ENCODE measurements around the gene PTPRD.

The PTPRD gene

DNA sequence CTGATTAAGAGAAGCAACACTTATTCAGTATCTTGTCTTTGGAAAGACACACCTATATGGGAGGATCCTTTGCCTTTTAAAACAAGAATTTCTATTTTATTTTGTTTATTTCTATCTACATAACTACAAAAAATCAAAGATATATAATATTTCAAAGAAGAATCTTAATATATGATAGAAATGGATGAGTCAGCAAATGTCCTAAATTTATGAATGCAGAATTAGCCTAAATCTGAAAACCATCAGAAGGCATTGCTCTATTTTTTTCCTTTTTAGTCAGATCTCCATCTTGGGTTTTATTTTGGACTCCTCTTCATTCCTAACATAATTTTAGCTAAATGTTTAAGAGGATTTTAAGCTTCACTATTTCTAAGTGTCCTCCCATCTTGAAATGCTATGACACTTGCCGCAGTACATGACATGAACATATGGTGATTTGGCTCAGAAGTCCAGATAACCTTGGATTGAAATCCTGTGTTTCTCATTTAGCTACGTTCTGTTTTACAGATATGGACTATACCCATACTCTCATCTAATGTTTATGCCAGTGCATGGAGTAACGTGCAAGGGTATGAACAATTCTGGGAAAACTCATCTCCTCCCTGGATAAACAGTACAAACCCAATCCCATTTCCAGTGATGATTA is 1490.4 kb downstream of the PTPRD start:
- Histone ChIP-seq H2AFZ (ENCODE audit: low read depth) (no peak overlapping the region), H3K27ac (no peak overlapping the region), H4K20me1 (ENCODE audit: insufficient read depth) (no peaks in the 10 kb centered on the region), H3K79me2 (ENCODE audit: insufficient read depth, low read depth) (no peaks in the 10 kb centered on the region), H3K9ac (no peak overlapping the region), H3K27me3 (ENCODE audit: insufficient read depth, low read depth) (no peaks in the 10 kb centered on the region), H3K36me3 (ENCODE audit: insufficient read depth) (no peaks in the 10 kb centered on the region), H3K4me2 (no peak overlapping the region), H3K4me3 (IDR thresholded peaks at IDR 0.05; ENCODE audit: insufficient read depth, low read depth, low read length) (no peak overlapping the region), H3K4me1 (ENCODE audit: low read depth, poor library complexity, severe bottlenecking) (peaks cover 30% of the 10 kb centered on the region)
- TF ChIP-seq, protein P1, sequence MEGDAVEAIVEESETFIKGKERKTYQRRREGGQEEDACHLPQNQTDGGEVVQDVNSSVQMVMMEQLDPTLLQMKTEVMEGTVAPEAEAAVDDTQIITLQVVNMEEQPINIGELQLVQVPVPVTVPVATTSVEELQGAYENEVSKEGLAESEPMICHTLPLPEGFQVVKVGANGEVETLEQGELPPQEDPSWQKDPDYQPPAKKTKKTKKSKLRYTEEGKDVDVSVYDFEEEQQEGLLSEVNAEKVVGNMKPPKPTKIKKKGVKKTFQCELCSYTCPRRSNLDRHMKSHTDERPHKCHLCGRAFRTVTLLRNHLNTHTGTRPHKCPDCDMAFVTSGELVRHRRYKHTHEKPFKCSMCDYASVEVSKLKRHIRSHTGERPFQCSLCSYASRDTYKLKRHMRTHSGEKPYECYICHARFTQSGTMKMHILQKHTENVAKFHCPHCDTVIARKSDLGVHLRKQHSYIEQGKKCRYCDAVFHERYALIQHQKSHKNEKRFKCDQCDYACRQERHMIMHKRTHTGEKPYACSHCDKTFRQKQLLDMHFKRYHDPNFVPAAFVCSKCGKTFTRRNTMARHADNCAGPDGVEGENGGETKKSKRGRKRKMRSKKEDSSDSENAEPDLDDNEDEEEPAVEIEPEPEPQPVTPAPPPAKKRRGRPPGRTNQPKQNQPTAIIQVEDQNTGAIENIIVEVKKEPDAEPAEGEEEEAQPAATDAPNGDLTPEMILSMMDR (conservative IDR thresholded peaks at IDR 0.05; ENCODE audit: low read depth, low read length): no peak

DNA sequence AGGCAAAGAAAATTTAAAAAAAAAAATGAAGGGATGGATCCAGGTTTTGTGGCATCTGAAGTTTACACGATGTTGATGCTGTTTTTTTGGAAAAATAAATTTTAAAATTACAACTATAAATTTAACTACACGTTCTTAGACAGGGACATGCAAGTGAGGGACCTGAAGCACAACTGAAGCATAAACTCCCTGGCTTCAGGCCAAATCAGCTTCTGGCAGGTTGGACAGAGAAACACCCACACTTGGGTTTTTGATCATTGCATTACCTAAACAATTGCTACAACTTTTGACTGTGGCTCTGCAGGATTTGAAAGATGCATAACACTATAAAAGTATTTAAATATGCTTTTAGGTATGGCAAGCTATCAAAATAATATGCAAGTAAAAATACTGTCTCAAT is 1494.9 kb downstream of the PTPRD start:
- Histone ChIP-seq H3K9ac (no peak overlapping the region), H3K79me2 (ENCODE audit: insufficient read depth, low read depth) (no peaks in the 10 kb centered on the region), H2AFZ (ENCODE audit: low read depth) (no peak overlapping the region), H3K4me2 (no peak overlapping the region), H3K27me3 (ENCODE audit: insufficient read depth, low read depth) (no peaks in the 10 kb centered on the region), H3K27ac (no peak overlapping the region), H3K4me1 (ENCODE audit: low read depth, poor library complexity, severe bottlenecking) (peaks cover 3% of the 10 kb centered on the region), H3K4me3 (IDR thresholded peaks at IDR 0.05; ENCODE audit: insufficient read depth, low read depth, low read length) (no peak overlapping the region), H4K20me1 (ENCODE audit: insufficient read depth) (no peaks in the 10 kb centered on the region), H3K36me3 (ENCODE audit: insufficient read depth) (no peaks in the 10 kb centered on the region)
- TF ChIP-seq, protein P1 (conservative IDR thresholded peaks at IDR 0.05; ENCODE audit: low read depth, low read length): no peak

GRCh38 chr9:9112001-9112720 is 1500.6 kb downstream of the PTPRD start:
- Histone ChIP-seq H4K20me1 (ENCODE audit: insufficient read depth) (no peaks in the 10 kb centered on the region), H3K4me2 (no peak overlapping the region), H3K4me1 (ENCODE audit: low read depth, poor library complexity, severe bottlenecking) (no peaks in the 10 kb centered on the region), H3K27ac (no peak overlapping the region), H3K4me3 (IDR thresholded peaks at IDR 0.05; ENCODE audit: insufficient read depth, low read depth, low read length) (no peak overlapping the region), H3K9ac (no peak overlapping the region), H2AFZ (ENCODE audit: low read depth) (no peak overlapping the region), H3K79me2 (ENCODE audit: insufficient read depth, low read depth) (no peaks in the 10 kb centered on the region), H3K27me3 (ENCODE audit: insufficient read depth, low read depth) (no peaks in the 10 kb centered on the region), H3K36me3 (ENCODE audit: insufficient read depth) (no peaks in the 10 kb centered on the region)
- TF ChIP-seq, protein P1 (conservative IDR thresholded peaks at IDR 0.05; ENCODE audit: low read depth, low read length): no peak

- H3K79me2 ChIP-seq (ENCODE audit: insufficient read depth, low read depth): no peaks in the 10 kb centered on the region
- no peaks in the 10 kb centered on the region for H3K4me1 ChIP-seq (ENCODE audit: low read depth, poor library complexity, severe bottlenecking)
- H4K20me1 ChIP-seq (ENCODE audit: insufficient read depth): no peaks in the 10 kb centered on the region
- H3K4me3 ChIP-seq (IDR thresholded peaks at IDR 0.05; ENCODE audit: insufficient read depth, low read depth, low read length): no peak overlapping the region
- no peaks in the 10 kb centered on the region for H3K27me3 ChIP-seq (ENCODE audit: insufficient read depth, low read depth)
- no peaks in the 10 kb centered on the region for H3K36me3 ChIP-seq (ENCODE audit: insufficient read depth)
- H2AFZ ChIP-seq (ENCODE audit: low read depth): no peak overlapping the region
- H3K9ac ChIP-seq: no peak overlapping the region
- H3K27ac ChIP-seq: no peak overlapping the region
- TF ChIP-seq, protein P1 (conservative IDR thresholded peaks at IDR 0.05; ENCODE audit: low read depth, low read length): no peak
- no peak overlapping the region for H3K4me2 ChIP-seq
Measured at GRCh38 chr9:9108641-9109040, 1504.2 kb downstream of the PTPRD start.

Measured in KMS-11 (cell line).